Suprapubic skin (tissue), 4 donors: ENCODE measurements around the gene TRIM29.
A peak's percentile ranks its signal among the peaks of the same experiment; 100 is the strongest.

Experiments used
- EP300 ChIP-seq: sonication (generic); formaldehyde crosslinking; IDR thresholded peaks from one replicate; pipeline ENCODE4 v1.6.1; 2017; ENCODE audit warnings: antibody characterized with exemption
- POLR2A ChIP-seq, 2 donors: fragments of 450-650 bp; IDR thresholded peaks; one replicate each; pipeline ENCODE4 v1.6.1; 2017; ENCODE audit warnings: antibody characterized with exemption in 2 of 2, mild to moderate bottlenecking in 2 of 2, moderate library complexity in 2 of 2
- POLR2AphosphoS5 ChIP-seq, 3 donors: sonication (generic); formaldehyde crosslinking; IDR thresholded peaks; one replicate each; pipeline ENCODE4 v1.6.1; 2017; ENCODE audit warnings: antibody characterized with exemption in 3 of 3
- TF ChIP-seq, protein P1 (sequence below), 2 donors: fragments of 200-600 bp in 1 of 2; fragments of 450-650 bp in 1 of 2; sonication (generic) in 1 of 2; IDR thresholded peaks; one replicate each; pipeline ENCODE4 v1.5.1; 2016 to 2019; ENCODE audit warnings: antibody characterized with exemption in 2 of 2, mild to moderate bottlenecking in 1 of 2, moderate library complexity in 1 of 2

GRCh38 chr11:120182790-120183491, 45.0 kb upstream of the TRIM29 start:
- TF ChIP-seq POLR2A (IDR thresholded peaks at IDR 0.05), result no peak
- TF ChIP-seq, protein P1, sequence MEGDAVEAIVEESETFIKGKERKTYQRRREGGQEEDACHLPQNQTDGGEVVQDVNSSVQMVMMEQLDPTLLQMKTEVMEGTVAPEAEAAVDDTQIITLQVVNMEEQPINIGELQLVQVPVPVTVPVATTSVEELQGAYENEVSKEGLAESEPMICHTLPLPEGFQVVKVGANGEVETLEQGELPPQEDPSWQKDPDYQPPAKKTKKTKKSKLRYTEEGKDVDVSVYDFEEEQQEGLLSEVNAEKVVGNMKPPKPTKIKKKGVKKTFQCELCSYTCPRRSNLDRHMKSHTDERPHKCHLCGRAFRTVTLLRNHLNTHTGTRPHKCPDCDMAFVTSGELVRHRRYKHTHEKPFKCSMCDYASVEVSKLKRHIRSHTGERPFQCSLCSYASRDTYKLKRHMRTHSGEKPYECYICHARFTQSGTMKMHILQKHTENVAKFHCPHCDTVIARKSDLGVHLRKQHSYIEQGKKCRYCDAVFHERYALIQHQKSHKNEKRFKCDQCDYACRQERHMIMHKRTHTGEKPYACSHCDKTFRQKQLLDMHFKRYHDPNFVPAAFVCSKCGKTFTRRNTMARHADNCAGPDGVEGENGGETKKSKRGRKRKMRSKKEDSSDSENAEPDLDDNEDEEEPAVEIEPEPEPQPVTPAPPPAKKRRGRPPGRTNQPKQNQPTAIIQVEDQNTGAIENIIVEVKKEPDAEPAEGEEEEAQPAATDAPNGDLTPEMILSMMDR (IDR thresholded peaks at IDR 0.05), result peak in 1 of 2 donors; percentile 21
- TF ChIP-seq EP300, result no peak
- TF ChIP-seq POLR2AphosphoS5 (IDR thresholded peaks at IDR 0.05), result no peak
